Tibial artery (tissue), 4 donors: Measurements from ENCODE around the gene UGT2A2.

ENCODE experiments used
- DNase-seq, 2 donors: peaks; one replicate each; pipeline ENCODE4 v3.0.0-alpha.2; 2019
- H3K27ac ChIP-seq, 2 donors: fragments of 200-600 bp; sonication (generic) in 1 of 2; 1 replicate in 1 of 2; 2 replicates in 1 of 2; pipeline ENCODE4 v1.5.1; 2018 to 2019; ENCODE audit warnings: mild to moderate bottlenecking in 1 of 2
- H3K27me3 ChIP-seq, 2 donors: fragments of 200-600 bp; sonication (generic) in 1 of 2; one replicate each; pipeline versions ENCODE4 v1.5.1 to v1.6.0; 2016 to 2019
- H3K36me3 ChIP-seq, 3 donors: fragments of 200-600 bp; sonication (generic) in 2 of 3; one replicate each; pipeline ENCODE4 v1.5.1; 2016 to 2019; ENCODE audit warnings: mild to moderate bottlenecking in 2 of 3
- H3K4me1 ChIP-seq, 4 donors: fragments of 200-600 bp; sonication (generic) in 2 of 4; 1 replicate in 3 of 4; 2 replicates in 1 of 4; pipeline ENCODE4 v1.5.1; 2016 to 2019
- H3K4me3 ChIP-seq, 2 donors: fragments of 200-600 bp; sonication (generic) in 1 of 2; 1 replicate in 1 of 2; 2 replicates in 1 of 2; pipeline ENCODE4 v1.5.1; 2018 to 2019; ENCODE audit warnings: mild to moderate bottlenecking in 2 of 2
- H3K9me3 ChIP-seq, 3 donors: fragments of 200-600 bp; sonication (generic) in 1 of 3; one replicate each; pipeline ENCODE4 v1.5.1; 2016 to 2019
- intact Hi-C: fragments of 100-400 bp; cut with DNase I; formaldehyde crosslinking; loops from one replicate; pipeline ENCODE4 v1.15.0; 2023; ENCODE audit warnings: low total_unique reads
- TF ChIP-seq, protein P1 (sequence below), 2 experiments: fragments of 200-600 bp in 1 of 2; fragments of 450-650 bp in 1 of 2; IDR thresholded peaks; one replicate each; pipeline ENCODE4 v1.5.1; 2017 to 2019; ENCODE audit warnings: antibody characterized with exemption in 2 of 2, mild to moderate bottlenecking in 1 of 2, moderate library complexity in 1 of 2

UGT2A2 gene

DNA sequence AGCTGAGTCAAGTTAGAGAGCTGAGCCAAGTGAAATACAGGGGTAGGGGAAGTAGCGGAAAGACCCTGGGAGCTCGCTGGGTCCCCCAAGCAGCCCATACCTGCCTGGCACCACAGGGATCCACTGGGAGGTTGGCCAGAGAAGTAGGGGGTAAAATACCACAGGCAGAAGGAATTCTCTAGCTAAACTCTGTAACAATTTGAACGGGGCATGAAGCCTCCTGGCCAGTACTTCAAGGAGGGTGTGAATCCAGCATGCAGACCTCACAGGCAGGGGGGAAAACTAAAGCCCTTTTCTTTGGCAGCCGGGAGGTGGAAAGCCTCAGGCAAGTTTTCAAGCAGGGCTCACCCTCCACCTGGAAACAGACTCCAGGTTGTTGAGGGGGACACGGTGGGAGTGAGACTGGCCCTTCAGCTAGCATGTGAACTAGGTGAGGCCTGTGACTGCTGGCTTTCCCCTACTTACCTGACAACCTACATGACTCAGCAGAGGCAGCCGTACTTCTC lies 17.3 kb upstream of the UGT2A2 start:
- Histone ChIP-seq H3K4me3 (no peak overlapping the region), H3K27me3 (no peaks in the 10 kb centered on the region), H3K4me1 (no peaks in the 10 kb centered on the region), H3K27ac (no peak overlapping the region), H3K9me3 (no peaks in the 10 kb centered on the region), H3K36me3 (no peaks in the 10 kb centered on the region)
- intact Hi-C loops, result no loop called here
- TF ChIP-seq, protein P1, sequence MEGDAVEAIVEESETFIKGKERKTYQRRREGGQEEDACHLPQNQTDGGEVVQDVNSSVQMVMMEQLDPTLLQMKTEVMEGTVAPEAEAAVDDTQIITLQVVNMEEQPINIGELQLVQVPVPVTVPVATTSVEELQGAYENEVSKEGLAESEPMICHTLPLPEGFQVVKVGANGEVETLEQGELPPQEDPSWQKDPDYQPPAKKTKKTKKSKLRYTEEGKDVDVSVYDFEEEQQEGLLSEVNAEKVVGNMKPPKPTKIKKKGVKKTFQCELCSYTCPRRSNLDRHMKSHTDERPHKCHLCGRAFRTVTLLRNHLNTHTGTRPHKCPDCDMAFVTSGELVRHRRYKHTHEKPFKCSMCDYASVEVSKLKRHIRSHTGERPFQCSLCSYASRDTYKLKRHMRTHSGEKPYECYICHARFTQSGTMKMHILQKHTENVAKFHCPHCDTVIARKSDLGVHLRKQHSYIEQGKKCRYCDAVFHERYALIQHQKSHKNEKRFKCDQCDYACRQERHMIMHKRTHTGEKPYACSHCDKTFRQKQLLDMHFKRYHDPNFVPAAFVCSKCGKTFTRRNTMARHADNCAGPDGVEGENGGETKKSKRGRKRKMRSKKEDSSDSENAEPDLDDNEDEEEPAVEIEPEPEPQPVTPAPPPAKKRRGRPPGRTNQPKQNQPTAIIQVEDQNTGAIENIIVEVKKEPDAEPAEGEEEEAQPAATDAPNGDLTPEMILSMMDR (IDR thresholded peaks at IDR 0.05), result no peak
- DNase-seq, result no peak

DNA sequence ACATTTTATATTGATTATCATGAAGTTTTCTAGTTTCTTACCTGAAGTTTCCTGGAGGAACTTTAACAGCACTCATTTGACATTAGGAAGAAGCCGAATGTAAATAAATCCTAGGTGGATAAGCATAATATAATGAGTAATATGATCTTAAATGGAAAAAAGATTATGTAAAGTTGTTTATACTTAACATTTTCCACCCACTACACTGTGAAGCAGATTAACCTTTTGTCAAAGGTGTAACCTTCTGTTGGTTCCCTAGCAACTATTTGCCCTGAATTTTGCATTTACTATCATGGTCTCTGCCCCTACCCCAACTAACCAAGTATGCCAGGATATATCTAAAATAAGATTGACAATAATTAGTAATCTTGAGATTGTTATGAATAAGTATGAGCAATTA lies 13.7 kb upstream of the UGT2A2 start, which contains the start of gene UGT2A1:
UGT2A1 (minus strand) TSS at position 101 of the 400 bp plus-strand sequence. CDS start 5,603 bp downstream, outside the sequence.
- Histone ChIP-seq H3K9me3 (no peaks in the 10 kb centered on the region), H3K36me3 (no peaks in the 10 kb centered on the region), H3K4me1 (no peaks in the 10 kb centered on the region), H3K4me3 (no peak within 1 kb of the TSS), H3K27me3 (no peaks in the 10 kb centered on the region), H3K27ac (no peak within 1 kb of the TSS)
- TF ChIP-seq, protein P1 (IDR thresholded peaks at IDR 0.05), result no peak
- intact Hi-C loops, result no loop called here
- DNase-seq, result no peak

DNA sequence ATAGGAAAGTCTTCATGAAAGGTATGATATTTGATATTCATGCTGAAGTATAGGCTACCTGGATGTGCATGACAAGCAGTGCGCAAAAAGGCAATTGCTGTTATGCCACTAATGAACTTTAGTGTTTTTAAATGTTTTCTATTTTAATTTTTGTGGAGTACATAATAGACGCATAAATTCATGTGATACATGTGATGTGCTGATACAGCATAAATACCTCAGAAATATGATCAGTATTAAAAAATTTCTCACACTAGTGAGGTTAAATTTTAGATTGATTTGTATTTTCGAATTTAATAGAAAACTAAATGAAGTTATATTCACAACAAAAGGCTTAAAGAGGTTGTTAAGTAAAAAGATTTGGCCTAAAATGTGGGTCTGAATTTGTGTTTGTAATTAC lies 11.4 kb upstream of the UGT2A2 start:
- intact Hi-C loops, result no loop called here
- no peaks in the 10 kb centered on the region for H3K9me3 ChIP-seq
- TF ChIP-seq, protein P1 (IDR thresholded peaks at IDR 0.05), result no peak
- H3K27me3 ChIP-seq, result no peaks in the 10 kb centered on the region
- H3K4me1 ChIP-seq, result no peaks in the 10 kb centered on the region
- no peaks in the 10 kb centered on the region for H3K36me3 ChIP-seq
- no peak for DNase-seq
- no peak overlapping the region for H3K4me3 ChIP-seq
- no peak overlapping the region for H3K27ac ChIP-seq

DNA sequence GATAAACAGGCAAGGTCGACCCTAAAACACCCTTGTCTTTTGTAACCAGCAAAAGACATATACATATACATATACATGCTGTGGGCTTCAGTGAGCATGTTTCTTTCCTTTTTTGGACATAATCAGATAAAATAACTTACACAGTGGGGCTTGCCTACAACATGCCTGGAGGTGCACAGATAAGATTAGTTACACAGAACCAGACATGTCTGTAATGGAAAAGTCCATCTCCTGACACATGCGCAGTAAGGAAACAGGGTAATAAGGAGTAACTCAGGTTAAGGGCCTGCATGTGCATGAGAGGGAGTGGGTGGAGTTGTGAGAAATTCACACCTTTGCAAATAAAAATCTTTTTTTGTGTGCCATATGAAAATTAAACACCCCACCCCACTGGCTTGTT lies 10.2 kb upstream of the UGT2A2 start:
- intact Hi-C loops, result no loop called here
- no peaks in the 10 kb centered on the region for H3K27me3 ChIP-seq
- TF ChIP-seq, protein P1 (IDR thresholded peaks at IDR 0.05), result no peak
- no peak overlapping the region for H3K4me3 ChIP-seq
- no peak overlapping the region for H3K27ac ChIP-seq
- H3K4me1 ChIP-seq, result no peaks in the 10 kb centered on the region
- no peaks in the 10 kb centered on the region for H3K36me3 ChIP-seq
- DNase-seq, result no peak
- H3K9me3 ChIP-seq, result no peaks in the 10 kb centered on the region

DNA sequence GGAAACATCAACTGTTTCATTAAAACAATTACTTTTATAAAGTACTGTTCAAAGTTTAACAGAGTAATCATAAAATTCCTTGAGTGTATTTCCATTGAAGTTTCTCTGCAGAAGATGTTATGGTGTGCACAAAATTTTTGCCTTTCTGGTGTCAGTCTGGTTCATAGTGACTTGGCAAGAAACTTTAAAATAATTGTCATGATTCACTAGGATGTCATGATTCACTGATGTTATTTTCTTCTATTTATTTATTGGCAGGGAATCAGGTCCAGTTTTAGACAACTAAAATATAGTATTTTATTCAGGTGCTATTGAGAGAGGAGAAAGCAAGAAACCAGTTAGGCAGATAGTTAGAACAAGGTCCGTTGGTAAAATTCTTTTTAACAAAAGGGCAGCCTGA lies 9.8 kb upstream of the UGT2A2 start:
- Histone ChIP-seq H3K36me3 (no peaks in the 10 kb centered on the region), H3K27me3 (no peaks in the 10 kb centered on the region), H3K4me3 (no peak overlapping the region), H3K27ac (no peak overlapping the region), H3K4me1 (no peaks in the 10 kb centered on the region), H3K9me3 (no peaks in the 10 kb centered on the region)
- intact Hi-C loops, result no loop called here
- TF ChIP-seq, protein P1 (IDR thresholded peaks at IDR 0.05), result no peak
- no peak for DNase-seq

DNA sequence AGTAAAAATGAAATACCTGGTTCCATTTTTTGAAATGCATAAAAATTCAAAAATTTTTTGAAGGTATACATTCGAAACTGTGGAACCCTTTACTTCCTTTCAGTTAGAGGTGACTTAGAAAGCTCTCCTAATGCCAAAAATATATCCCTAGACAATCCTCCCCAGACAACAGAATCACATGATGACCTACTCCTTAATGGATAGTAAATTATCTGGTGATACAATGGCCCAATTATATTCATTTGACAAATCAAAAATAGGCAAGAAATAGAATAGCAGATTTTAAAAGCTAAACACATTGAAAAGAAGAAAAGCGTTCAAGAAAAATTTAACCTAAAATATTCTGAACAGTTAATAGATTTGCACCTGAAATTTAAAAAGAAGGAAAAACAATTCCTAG lies 3.5 kb upstream of the UGT2A2 start:
- H3K27ac ChIP-seq, result no peak overlapping the region
- intact Hi-C loops, result no loop called here
- no peak for DNase-seq

More for the DNA sequence above, 3.5 kb upstream of the UGT2A2 start:
- Histone ChIP-seq H3K27me3 (no peaks in the 10 kb centered on the region), H3K4me1 (no peaks in the 10 kb centered on the region), H3K36me3 (no peaks in the 10 kb centered on the region), H3K4me3 (no peak overlapping the region), H3K9me3 (no peaks in the 10 kb centered on the region)
- TF ChIP-seq, protein P1 (IDR thresholded peaks at IDR 0.05), result no peak
